Liver (tissue), 9 donors: Measurements from ENCODE around the gene FTO. TPM values are rescaled to one million over a fixed set of nuclear protein-coding genes. Genes with fewer than 3 reads are reported as not detected.

Source experiments
- DNase-seq: peaks from one replicate; pipeline ENCODE4 v3.0.0-alpha.2; 2017; ENCODE audit warnings: low spot score
- H3K27ac ChIP-seq, 2 donors: one replicate each; pipeline ENCODE4 v1.7.0; 2013; ENCODE audit warnings: inconsistent platforms in 2 of 2, low read length in 2 of 2, control low read depth in 1 of 2, low read depth in 1 of 2, mild to moderate bottlenecking in 1 of 2
- H3K27me3 ChIP-seq, 4 donors: one replicate each; pipeline versions ENCODE4 v1.6.1 to v1.7.0; 2013; ENCODE audit warnings: low read length in 3 of 4, inconsistent platforms in 1 of 4, mild to moderate bottlenecking in 1 of 4, moderate library complexity in 1 of 4; ENCODE audit not compliant: control insufficient read depth in 4 of 4, insufficient read depth in 4 of 4
- H3K36me3 ChIP-seq, 4 donors: one replicate each; pipeline versions ENCODE4 v1.6.1 to v1.7.0; 2013; ENCODE audit warnings: low read length in 3 of 4, mild to moderate bottlenecking in 3 of 4, low read depth in 1 of 4, moderate library complexity in 1 of 4; ENCODE audit not compliant: control insufficient read depth in 4 of 4, insufficient read depth in 3 of 4
- H3K4me1 ChIP-seq, 4 donors: one replicate each; pipeline versions ENCODE4 v1.6.1 to v1.7.0; 2013; ENCODE audit warnings: low read length in 3 of 4, mild to moderate bottlenecking in 3 of 4, moderate library complexity in 1 of 4; ENCODE audit not compliant: control insufficient read depth in 4 of 4, insufficient read depth in 4 of 4
- H3K4me3 ChIP-seq, 3 donors: one replicate each; pipeline versions ENCODE4 v1.6.1 to v1.7.0; 2013; ENCODE audit warnings: low read length in 3 of 3, control low read depth in 1 of 3, low read depth in 1 of 3, mild to moderate bottlenecking in 1 of 3
- H3K9ac ChIP-seq, 2 donors: one replicate each; pipeline ENCODE4 v1.7.0; 2013; ENCODE audit warnings: low read length in 2 of 2, mild to moderate bottlenecking in 2 of 2, moderate library complexity in 2 of 2, control low read depth in 1 of 2, low read depth in 1 of 2
- H3K9me3 ChIP-seq, 4 donors: one replicate each; pipeline versions ENCODE4 v1.6.1 to v1.7.0; 2013; ENCODE audit warnings: low read length in 3 of 4; ENCODE audit not compliant: control insufficient read depth in 4 of 4
- EGR1 ChIP-seq, 2 donors: IDR thresholded peaks; 2 replicates each; pipeline ENCODE4 v1.6.1; 2016 to 2018; ENCODE audit warnings: antibody characterized with exemption in 2 of 2, low read depth in 2 of 2
- FOXA1 ChIP-seq: IDR thresholded peaks from 2 replicates; pipeline ENCODE4 v1.6.1; 2016; ENCODE audit warnings: antibody characterized with exemption
- FOXA2 ChIP-seq: IDR thresholded peaks from 2 replicates; pipeline ENCODE4 v1.6.1; 2016; ENCODE audit warnings: antibody characterized with exemption
- GABPA ChIP-seq, 2 donors: IDR thresholded peaks in 1 of 2; conservative IDR thresholded peaks in 1 of 2; 2 replicates each; pipeline ENCODE4 v1.6.1; 2016; ENCODE audit warnings: antibody characterized with exemption in 2 of 2, mild to moderate bottlenecking in 1 of 2, moderate library complexity in 1 of 2
- HNF4A ChIP-seq, 2 donors: conservative IDR thresholded peaks; 2 replicates each; pipeline ENCODE4 v1.6.1; 2016; ENCODE audit warnings: antibody characterized with exemption in 2 of 2, mild to moderate bottlenecking in 2 of 2
- HNF4G ChIP-seq: IDR thresholded peaks from 2 replicates; pipeline ENCODE4 v1.6.1; 2016; ENCODE audit warnings: antibody characterized with exemption
- JUND ChIP-seq, 2 donors: IDR thresholded peaks; 2 replicates each; pipeline ENCODE4 v1.6.1; 2016; ENCODE audit warnings: antibody characterized with exemption in 2 of 2
- NR2F2 ChIP-seq: IDR thresholded peaks from 2 replicates; pipeline ENCODE4 v1.6.1; 2016; ENCODE audit warnings: antibody characterized with exemption
- RAD21 ChIP-seq, 2 donors: IDR thresholded peaks; 2 replicates each; pipeline ENCODE4 v1.6.1; 2016; ENCODE audit warnings: antibody characterized with exemption in 2 of 2, mild to moderate bottlenecking in 2 of 2
- RXRA ChIP-seq, 2 donors: IDR thresholded peaks; 2 replicates each; pipeline ENCODE4 v1.6.1; 2017 to 2018; ENCODE audit warnings: antibody characterized with exemption in 2 of 2, mild to moderate bottlenecking in 1 of 2
- SP1 ChIP-seq: IDR thresholded peaks from 2 replicates; pipeline ENCODE4 v1.6.1; 2018; ENCODE audit warnings: antibody characterized with exemption, mild to moderate bottlenecking
- TAF1 ChIP-seq: conservative IDR thresholded peaks from 2 replicates; pipeline ENCODE4 v1.6.1; 2016; ENCODE audit warnings: antibody characterized with exemption, mild to moderate bottlenecking
- YY1 ChIP-seq: IDR thresholded peaks from 2 replicates; pipeline ENCODE4 v1.6.1; 2016; ENCODE audit warnings: antibody characterized with exemption, mild to moderate bottlenecking
- WGBS: extraction: QIAGEN DNeasy Blood & Tissue Kit; methylation state at CpG from one replicate; pipeline ENCODE4 v1.1.7; 2013; 5-methylcytosine and 5-hydroxymethylcytosine counted together
- polyA plus RNA-seq, 2 donors: library from polyadenylated mRNA; stranded (reverse) in 1 of 2; unstranded in 1 of 2; fragments of 200-250 nt in 1 of 2; fragments of >200 nt in 1 of 2; fragmentation: Nextera tagmentation in 1 of 2; extraction: Ambion mirVana in 1 of 2; gene quantifications; one replicate each; pipeline versions ENCODE4 v1.2.1 to v1.2.3, GENCODE V29; 2013 to 2015
- total RNA-seq, 2 donors: library from RNA; depleted of rRNA; stranded (reverse); fragments of >200 nt; gene quantifications; one replicate each; pipeline ENCODE4 v1.2.3, GENCODE V29; 2014
- TF ChIP-seq, protein P1 (sequence below): IDR thresholded peaks from 2 replicates; pipeline ENCODE4 v1.6.1; 2016; ENCODE audit warnings: antibody characterized with exemption
- TF ChIP-seq, protein P2 (sequence below): IDR thresholded peaks from 2 replicates; pipeline ENCODE4 v1.6.1; 2016; ENCODE audit warnings: antibody characterized with exemption
- TF ChIP-seq, protein P3 (sequence below): IDR thresholded peaks from 2 replicates; pipeline ENCODE4 v1.6.1; 2016; ENCODE audit warnings: antibody characterized with exemption
- TF ChIP-seq, protein P4 (sequence below): IDR thresholded peaks from 2 replicates; pipeline ENCODE4 v1.6.1; 2016; ENCODE audit warnings: antibody characterized with exemption, mild to moderate bottlenecking
- TF ChIP-seq, protein P5 (sequence below): fragments of 150-350 bp; IDR thresholded peaks from 2 replicates; pipeline ENCODE4 v1.5.1; 2017; ENCODE audit warnings: improper control_type of control experiment, low read depth, low read length; ENCODE audit not compliant: missing input control
- donor health status: healthy.
- donor health status: healthy.
- donor health status: healthy.
- donor health status: healthy.
- donor health status: healthy.

FTO gene
- total and polyA plus RNA-seq, 4 donors: 12.0 to 54.2 (median 24.6) TPM

DNA sequence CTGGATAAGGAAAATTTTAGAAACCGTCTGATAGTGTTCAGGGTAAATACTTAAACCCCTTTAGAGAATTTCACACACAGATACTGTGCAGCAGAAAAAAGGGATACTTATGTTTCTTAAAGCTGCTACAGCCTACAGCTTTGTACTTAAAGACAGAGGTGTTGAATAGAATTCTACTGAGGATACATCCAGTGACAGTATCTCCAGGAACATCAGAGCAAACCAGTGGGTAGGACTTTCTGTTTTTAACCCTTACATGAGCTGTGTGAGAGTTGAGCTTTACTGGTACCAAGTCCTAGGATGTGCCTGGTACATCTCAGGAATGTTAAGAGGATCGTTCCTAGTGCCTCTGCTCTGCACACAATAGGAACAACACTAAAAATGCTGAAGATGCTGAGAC lies 191.5 kb downstream of the FTO start:
- Histone ChIP-seq H3K9me3 (no peaks in the 10 kb centered on the region), H3K4me1 (peaks cover 0 to 10% (median 0%) of the 10 kb centered on the region in 4 donors), H3K36me3 (no peaks in the 10 kb centered on the region), H3K9ac (no peak overlapping the region), H3K4me3 (no peak overlapping the region), H3K27ac (no peak overlapping the region), H3K27me3 (no peaks in the 10 kb centered on the region)
- no peak for TF ChIP-seq SP1
- TF ChIP-seq, protein P1, sequence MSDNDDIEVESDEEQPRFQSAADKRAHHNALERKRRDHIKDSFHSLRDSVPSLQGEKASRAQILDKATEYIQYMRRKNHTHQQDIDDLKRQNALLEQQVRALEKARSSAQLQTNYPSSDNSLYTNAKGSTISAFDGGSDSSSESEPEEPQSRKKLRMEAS: no peak
- DNase-seq: no peak
- 95% methylated on average over 2 of the region's 2 CpGs for WGBS

DNA sequence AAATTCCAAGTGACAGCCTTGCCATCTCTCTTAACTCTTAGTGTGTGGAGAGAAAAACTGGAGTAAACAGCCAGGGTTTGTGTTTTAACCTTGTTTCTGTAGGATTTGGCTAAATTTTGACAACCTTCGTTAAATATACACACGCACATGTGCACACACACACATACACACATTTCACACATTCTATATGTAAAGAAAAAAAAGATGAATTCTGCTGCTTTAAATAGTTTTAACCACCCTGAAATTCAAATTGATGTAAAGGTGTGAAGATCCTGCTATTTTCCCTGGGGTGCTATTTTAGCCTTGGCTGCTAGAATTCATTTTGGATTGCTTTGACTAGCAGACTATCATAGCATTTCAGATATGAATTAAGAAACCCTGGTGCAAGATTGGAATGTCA lies 191.9 kb downstream of the FTO start:
- Histone ChIP-seq H3K9me3 (no peaks in the 10 kb centered on the region), H3K9ac (no peak overlapping the region), H3K4me1 (peaks cover 0 to 10% (median 0%) of the 10 kb centered on the region in 4 donors), H3K27ac (no peak overlapping the region), H3K36me3 (no peaks in the 10 kb centered on the region), H3K27me3 (no peaks in the 10 kb centered on the region), H3K4me3 (no peak overlapping the region)
- no peak for TF ChIP-seq RXRA (IDR thresholded peaks at IDR 0.05)
- no peak for TF ChIP-seq TAF1
- no peak for TF ChIP-seq FOXA1
- no peak for TF ChIP-seq HNF4A (conservative IDR thresholded peaks at IDR 0.05)
- TF ChIP-seq, protein P2, sequence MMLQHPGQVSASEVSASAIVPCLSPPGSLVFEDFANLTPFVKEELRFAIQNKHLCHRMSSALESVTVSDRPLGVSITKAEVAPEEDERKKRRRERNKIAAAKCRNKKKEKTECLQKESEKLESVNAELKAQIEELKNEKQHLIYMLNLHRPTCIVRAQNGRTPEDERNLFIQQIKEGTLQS: no peak
- TF ChIP-seq, protein P3, sequence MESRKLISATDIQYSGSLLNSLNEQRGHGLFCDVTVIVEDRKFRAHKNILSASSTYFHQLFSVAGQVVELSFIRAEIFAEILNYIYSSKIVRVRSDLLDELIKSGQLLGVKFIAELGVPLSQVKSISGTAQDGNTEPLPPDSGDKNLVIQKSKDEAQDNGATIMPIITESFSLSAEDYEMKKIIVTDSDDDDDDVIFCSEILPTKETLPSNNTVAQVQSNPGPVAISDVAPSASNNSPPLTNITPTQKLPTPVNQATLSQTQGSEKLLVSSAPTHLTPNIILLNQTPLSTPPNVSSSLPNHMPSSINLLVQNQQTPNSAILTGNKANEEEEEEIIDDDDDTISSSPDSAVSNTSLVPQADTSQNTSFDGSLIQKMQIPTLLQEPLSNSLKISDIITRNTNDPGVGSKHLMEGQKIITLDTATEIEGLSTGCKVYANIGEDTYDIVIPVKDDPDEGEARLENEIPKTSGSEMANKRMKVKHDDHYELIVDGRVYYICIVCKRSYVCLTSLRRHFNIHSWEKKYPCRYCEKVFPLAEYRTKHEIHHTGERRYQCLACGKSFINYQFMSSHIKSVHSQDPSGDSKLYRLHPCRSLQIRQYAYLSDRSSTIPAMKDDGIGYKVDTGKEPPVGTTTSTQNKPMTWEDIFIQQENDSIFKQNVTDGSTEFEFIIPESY: no peak
- TF ChIP-seq RAD21 (IDR thresholded peaks at IDR 0.05): no peak
- TF ChIP-seq, protein P4, sequence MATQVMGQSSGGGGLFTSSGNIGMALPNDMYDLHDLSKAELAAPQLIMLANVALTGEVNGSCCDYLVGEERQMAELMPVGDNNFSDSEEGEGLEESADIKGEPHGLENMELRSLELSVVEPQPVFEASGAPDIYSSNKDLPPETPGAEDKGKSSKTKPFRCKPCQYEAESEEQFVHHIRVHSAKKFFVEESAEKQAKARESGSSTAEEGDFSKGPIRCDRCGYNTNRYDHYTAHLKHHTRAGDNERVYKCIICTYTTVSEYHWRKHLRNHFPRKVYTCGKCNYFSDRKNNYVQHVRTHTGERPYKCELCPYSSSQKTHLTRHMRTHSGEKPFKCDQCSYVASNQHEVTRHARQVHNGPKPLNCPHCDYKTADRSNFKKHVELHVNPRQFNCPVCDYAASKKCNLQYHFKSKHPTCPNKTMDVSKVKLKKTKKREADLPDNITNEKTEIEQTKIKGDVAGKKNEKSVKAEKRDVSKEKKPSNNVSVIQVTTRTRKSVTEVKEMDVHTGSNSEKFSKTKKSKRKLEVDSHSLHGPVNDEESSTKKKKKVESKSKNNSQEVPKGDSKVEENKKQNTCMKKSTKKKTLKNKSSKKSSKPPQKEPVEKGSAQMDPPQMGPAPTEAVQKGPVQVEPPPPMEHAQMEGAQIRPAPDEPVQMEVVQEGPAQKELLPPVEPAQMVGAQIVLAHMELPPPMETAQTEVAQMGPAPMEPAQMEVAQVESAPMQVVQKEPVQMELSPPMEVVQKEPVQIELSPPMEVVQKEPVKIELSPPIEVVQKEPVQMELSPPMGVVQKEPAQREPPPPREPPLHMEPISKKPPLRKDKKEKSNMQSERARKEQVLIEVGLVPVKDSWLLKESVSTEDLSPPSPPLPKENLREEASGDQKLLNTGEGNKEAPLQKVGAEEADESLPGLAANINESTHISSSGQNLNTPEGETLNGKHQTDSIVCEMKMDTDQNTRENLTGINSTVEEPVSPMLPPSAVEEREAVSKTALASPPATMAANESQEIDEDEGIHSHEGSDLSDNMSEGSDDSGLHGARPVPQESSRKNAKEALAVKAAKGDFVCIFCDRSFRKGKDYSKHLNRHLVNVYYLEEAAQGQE: no peak
- TF ChIP-seq FOXA2: no peak
- TF ChIP-seq YY1: no peak
- TF ChIP-seq SP1: no peak
- TF ChIP-seq, protein P1: no peak
- TF ChIP-seq, protein P5, sequence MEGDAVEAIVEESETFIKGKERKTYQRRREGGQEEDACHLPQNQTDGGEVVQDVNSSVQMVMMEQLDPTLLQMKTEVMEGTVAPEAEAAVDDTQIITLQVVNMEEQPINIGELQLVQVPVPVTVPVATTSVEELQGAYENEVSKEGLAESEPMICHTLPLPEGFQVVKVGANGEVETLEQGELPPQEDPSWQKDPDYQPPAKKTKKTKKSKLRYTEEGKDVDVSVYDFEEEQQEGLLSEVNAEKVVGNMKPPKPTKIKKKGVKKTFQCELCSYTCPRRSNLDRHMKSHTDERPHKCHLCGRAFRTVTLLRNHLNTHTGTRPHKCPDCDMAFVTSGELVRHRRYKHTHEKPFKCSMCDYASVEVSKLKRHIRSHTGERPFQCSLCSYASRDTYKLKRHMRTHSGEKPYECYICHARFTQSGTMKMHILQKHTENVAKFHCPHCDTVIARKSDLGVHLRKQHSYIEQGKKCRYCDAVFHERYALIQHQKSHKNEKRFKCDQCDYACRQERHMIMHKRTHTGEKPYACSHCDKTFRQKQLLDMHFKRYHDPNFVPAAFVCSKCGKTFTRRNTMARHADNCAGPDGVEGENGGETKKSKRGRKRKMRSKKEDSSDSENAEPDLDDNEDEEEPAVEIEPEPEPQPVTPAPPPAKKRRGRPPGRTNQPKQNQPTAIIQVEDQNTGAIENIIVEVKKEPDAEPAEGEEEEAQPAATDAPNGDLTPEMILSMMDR: no peak
- TF ChIP-seq EGR1 (IDR thresholded peaks at IDR 0.05; ENCODE audit: low read depth in 2 of 2): no peak
- no peak for TF ChIP-seq GABPA (IDR thresholded peaks at IDR 0.05 in 1 of 2, conservative IDR thresholded peaks at IDR 0.05 in 1 of 2)
- TF ChIP-seq NR2F2: no peak
- no peak for TF ChIP-seq HNF4G
- TF ChIP-seq JUND (IDR thresholded peaks at IDR 0.05): no peak
- DNase-seq: no peak
- WGBS: 100% methylated on average over 2 of the region's 2 CpGs
